ENCODE results near the gene CCDC59.

Gene CCDC59

DNA sequence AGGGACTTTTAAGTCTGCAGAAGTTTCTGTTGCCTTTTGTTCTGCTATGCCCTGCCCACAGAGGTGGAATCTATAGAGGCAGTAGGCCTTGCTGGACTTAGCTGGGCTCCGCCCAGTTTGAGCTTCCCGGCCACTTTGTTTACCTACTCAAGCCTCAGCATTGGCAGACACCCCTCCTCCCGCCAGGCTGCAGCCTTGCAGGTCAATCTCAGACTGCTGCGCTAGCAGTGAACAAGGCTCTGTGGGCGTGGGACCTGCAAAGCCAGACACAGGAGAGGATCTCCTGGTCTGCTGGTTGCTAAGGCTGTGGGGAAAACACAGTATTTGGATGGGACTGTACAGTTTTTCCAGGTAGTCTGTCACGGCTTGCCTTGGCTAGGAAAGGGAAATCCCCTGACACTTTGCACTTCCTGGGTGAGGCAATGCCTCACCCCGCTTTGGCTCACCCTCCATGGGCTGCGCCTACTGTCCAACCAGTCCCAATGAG is 43.7 kb downstream of the CCDC59 start:
- no peak for DNase-seq
